Jurkat, Clone E6-1 (cell line): ENCODE measurements around the gene LMTK3.
A peak's percentile ranks its signal among the peaks of the same experiment; 100 is the strongest.
"Not testable (repeated sequence)": the region's sequence is repeated elsewhere in the genome, so short reads cannot be mapped to it uniquely, and the experiment has no call there.

Source experiments
- DNase-seq: peaks from one replicate; pipeline ENCODE4 v3.0.0-alpha.2; 2011; ENCODE audit warnings: low read depth, low spot score
- H3K4me3 ChIP-seq: 2 replicates; pipeline ENCODE4 v1.5.1; 2011; ENCODE audit warnings: mild to moderate bottlenecking, low read length, control low read depth, moderate library complexity

The LMTK3 gene

GRCh38 chr19:48491793-48492123, 19.9 kb downstream of the LMTK3 start:
- H3K4me3 ChIP-seq, result no peak overlapping the region
- no peak for DNase-seq

- peak; percentile 45 for DNase-seq
- H3K4me3 ChIP-seq, result no peak overlapping the region
Observed at GRCh38 chr19:48490981-48491792, 20.4 kb downstream of the LMTK3 start.

GRCh38 chr19:48489608-48490216, 21.9 kb downstream of the LMTK3 start:
- DNase-seq, result no peak
- H3K4me3 ChIP-seq, result no peak overlapping the region

- DNase-seq, H3K4me3 ChIP-seq: not testable (repeated sequence)
Observed at GRCh38 chr19:48488478-48488877, 23.2 kb downstream of the LMTK3 start.

- H3K4me3 ChIP-seq, result no peak overlapping the region
- DNase-seq, result no peak
Observed at GRCh38 chr19:48487948-48488347, 23.7 kb downstream of the LMTK3 start.

- DNase-seq, result no peak
- no peak overlapping the region for H3K4me3 ChIP-seq
Observed at GRCh38 chr19:48487544-48487943, 24.1 kb downstream of the LMTK3 start.

- not testable (repeated sequence) for DNase-seq, H3K4me3 ChIP-seq
Observed at GRCh38 chr19:48486706-48487105, 24.9 kb downstream of the LMTK3 start.

GRCh38 chr19:48484931-48485612, 26.6 kb downstream of the LMTK3 start:
- no peak for DNase-seq
- H3K4me3 ChIP-seq, result no peak overlapping the region

GRCh38 chr19:48484247-48484893, 27.3 kb downstream of the LMTK3 start:
- H3K4me3 ChIP-seq, result no peak overlapping the region
- no peak for DNase-seq

- no peak for DNase-seq
- H3K4me3 ChIP-seq, result no peak overlapping the region
Observed at GRCh38 chr19:48483301-48483700, 28.3 kb downstream of the LMTK3 start.

- DNase-seq, result no peak
Observed at GRCh38 chr19:48481846-48482639, 29.6 kb downstream of the LMTK3 start.

GRCh38 chr19:48480558-48481500, 30.8 kb downstream of the LMTK3 start:
- H3K4me3 ChIP-seq, result no peak overlapping the region

More at GRCh38 chr19:48481846-48482639, 29.6 kb downstream of the LMTK3 start:
- H3K4me3 ChIP-seq, result no peak overlapping the region

GRCh38 chr19:48480183-48480557, 31.5 kb downstream of the LMTK3 start:
- no peak for DNase-seq
- no peak overlapping the region for H3K4me3 ChIP-seq

More at GRCh38 chr19:48480558-48481500, 30.8 kb downstream of the LMTK3 start:
- DNase-seq, result no peak

- no peak for DNase-seq
- no peak overlapping the region for H3K4me3 ChIP-seq
Observed at GRCh38 chr19:48479686-48480085, 31.9 kb downstream of the LMTK3 start.

- DNase-seq, result no peak
- no peak overlapping the region for H3K4me3 ChIP-seq
Observed at GRCh38 chr19:48478339-48479256, 33.0 kb downstream of the LMTK3 start.

GRCh38 chr19:48477698-48478338, 33.8 kb downstream of the LMTK3 start:
- H3K4me3 ChIP-seq, result no peak overlapping the region
- no peak for DNase-seq
